ENCODE data around the gene MYO1D. TPM values are rescaled to one million over a fixed set of nuclear protein-coding genes. Genes with fewer than 3 reads are reported as not detected.

Gene MYO1D
- total and polyA plus RNA-seq, 2 of the 13 experiments (the other 11 are each of a cell fraction or from before 2014, with no cell fraction given): 13.2 to 17.3 TPM

DNA sequence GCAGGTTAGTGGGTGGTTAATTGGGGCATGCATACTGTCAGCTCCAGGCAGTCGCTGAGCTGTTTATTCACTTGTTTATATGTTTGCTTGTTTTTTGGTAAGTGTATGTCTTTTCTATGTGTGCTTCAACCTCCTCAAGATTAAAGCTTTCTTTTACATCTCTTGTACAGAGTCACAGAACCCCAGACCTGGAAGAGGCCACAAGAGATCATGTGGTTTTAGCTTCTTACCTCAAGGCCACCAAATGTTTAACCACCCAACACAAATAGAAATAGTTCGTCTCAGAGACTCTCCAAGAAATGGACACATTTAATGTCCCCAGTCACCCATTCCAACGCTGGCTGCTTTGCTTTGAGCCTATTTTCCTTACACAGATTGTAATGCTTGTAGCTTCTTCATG lies 39.2 kb upstream of the MYO1D start (continued):
- TF ChIP-seq, protein P1, sequence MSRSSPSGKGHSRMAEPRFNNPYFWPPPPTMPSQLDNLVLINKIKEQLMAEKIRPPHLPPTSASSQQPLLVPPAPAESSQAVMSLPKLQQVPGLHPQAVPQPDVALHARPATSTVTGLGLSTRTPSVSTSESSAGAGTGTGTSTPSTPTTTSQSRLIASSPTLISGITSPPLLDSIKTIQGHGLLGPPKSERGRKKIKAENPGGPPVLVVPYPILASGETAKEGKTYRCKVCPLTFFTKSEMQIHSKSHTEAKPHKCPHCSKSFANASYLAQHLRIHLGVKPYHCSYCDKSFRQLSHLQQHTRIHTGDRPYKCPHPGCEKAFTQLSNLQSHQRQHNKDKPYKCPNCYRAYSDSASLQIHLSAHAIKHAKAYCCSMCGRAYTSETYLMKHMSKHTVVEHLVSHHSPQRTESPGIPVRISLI (CRISPR knock-in tag; IDR thresholded peaks at IDR 0.05; ENCODE audit: borderline replicate concordance): no peak
- TF ChIP-seq MTF1 (CRISPR knock-in tag; IDR thresholded peaks at IDR 0.05): no peak
- TF ChIP-seq SCMH1 (CRISPR knock-in tag; IDR thresholded peaks at IDR 0.05; ENCODE audit: borderline replicate concordance): no peak
- no peak for TF ChIP-seq MBD4 (IDR thresholded peaks at IDR 0.05; ENCODE audit: borderline replicate concordance, low read length)
- TF ChIP-seq TAF15 (IDR thresholded peaks at IDR 0.05; ENCODE audit: low read depth, low read length, poor library complexity, severe bottlenecking): no peak
- TF ChIP-seq FIP1L1 (IDR thresholded peaks at IDR 0.05; ENCODE audit: borderline replicate concordance, insufficient read depth, low read depth, low read length): no peak
- TF ChIP-seq GATA4 (IDR thresholded peaks at IDR 0.05; ENCODE audit: borderline replicate concordance, low read depth): no peak
- TF ChIP-seq ZNF30 (CRISPR knock-in tag; IDR thresholded peaks at IDR 0.05): no peak
- no peak for TF ChIP-seq ZNF44 (CRISPR knock-in tag; IDR thresholded peaks at IDR 0.05)
- no peak for TF ChIP-seq ZNF143 (CRISPR knock-in tag; IDR thresholded peaks at IDR 0.05)
- TF ChIP-seq, protein P2, sequence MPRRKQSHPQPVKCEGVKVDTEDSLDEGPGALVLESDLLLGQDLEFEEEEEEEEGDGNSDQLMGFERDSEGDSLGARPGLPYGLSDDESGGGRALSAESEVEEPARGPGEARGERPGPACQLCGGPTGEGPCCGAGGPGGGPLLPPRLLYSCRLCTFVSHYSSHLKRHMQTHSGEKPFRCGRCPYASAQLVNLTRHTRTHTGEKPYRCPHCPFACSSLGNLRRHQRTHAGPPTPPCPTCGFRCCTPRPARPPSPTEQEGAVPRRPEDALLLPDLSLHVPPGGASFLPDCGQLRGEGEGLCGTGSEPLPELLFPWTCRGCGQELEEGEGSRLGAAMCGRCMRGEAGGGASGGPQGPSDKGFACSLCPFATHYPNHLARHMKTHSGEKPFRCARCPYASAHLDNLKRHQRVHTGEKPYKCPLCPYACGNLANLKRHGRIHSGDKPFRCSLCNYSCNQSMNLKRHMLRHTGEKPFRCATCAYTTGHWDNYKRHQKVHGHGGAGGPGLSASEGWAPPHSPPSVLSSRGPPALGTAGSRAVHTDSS (CRISPR knock-in tag; conservative IDR thresholded peaks at IDR 0.05): no peak
- TF ChIP-seq, protein P3, sequence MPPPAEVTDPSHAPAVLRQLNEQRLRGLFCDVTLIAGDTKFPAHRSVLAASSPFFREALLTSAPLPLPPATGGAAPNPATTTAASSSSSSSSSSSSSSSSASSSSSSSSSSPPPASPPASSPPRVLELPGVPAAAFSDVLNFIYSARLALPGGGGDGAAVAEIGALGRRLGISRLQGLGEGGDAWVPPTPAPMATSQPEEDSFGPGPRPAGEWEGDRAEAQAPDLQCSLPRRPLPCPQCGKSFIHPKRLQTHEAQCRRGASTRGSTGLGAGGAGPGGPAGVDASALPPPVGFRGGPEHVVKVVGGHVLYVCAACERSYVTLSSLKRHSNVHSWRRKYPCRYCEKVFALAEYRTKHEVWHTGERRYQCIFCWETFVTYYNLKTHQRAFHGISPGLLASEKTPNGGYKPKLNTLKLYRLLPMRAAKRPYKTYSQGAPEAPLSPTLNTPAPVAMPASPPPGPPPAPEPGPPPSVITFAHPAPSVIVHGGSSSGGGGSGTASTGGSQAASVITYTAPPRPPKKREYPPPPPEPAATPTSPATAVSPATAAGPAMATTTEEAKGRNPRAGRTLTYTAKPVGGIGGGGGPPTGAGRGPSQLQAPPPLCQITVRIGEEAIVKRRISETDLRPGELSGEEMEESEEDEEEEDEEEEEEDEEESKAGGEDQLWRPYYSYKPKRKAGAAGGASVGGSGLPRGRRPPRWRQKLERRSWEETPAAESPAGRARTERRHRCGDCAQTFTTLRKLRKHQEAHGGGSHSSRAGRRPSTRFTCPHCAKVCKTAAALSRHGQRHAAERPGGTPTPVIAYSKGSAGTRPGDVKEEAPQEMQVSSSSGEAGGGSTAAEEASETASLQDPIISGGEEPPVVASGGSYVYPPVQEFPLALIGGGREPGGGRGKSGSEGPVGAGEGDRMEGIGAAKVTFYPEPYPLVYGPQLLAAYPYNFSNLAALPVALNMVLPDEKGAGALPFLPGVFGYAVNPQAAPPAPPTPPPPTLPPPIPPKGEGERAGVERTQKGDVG (CRISPR knock-in tag; IDR thresholded peaks at IDR 0.05; ENCODE audit: borderline replicate concordance): no peak
- TF ChIP-seq, protein P4, sequence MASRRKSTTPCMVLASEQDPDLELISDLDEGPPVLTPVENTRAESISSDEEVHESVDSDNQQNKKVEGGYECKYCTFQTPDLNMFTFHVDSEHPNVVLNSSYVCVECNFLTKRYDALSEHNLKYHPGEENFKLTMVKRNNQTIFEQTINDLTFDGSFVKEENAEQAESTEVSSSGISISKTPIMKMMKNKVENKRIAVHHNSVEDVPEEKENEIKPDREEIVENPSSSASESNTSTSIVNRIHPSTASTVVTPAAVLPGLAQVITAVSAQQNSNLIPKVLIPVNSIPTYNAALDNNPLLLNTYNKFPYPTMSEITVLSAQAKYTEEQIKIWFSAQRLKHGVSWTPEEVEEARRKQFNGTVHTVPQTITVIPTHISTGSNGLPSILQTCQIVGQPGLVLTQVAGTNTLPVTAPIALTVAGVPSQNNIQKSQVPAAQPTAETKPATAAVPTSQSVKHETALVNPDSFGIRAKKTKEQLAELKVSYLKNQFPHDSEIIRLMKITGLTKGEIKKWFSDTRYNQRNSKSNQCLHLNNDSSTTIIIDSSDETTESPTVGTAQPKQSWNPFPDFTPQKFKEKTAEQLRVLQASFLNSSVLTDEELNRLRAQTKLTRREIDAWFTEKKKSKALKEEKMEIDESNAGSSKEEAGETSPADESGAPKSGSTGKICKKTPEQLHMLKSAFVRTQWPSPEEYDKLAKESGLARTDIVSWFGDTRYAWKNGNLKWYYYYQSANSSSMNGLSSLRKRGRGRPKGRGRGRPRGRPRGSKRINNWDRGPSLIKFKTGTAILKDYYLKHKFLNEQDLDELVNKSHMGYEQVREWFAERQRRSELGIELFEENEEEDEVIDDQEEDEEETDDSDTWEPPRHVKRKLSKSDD (CRISPR knock-in tag; IDR thresholded peaks at IDR 0.05; ENCODE audit: low read depth): no peak

Data from HepG2 (cell line).